T-cell (primary cell): ENCODE data around the gene SUSD6. TPM values are rescaled to one million over a fixed set of nuclear protein-coding genes. Genes with fewer than 3 reads are reported as not detected.

Source experiments
- ATAC-seq, 4 experiments: fragments of 200-7000 bp in 3 of 4; fragments of 150-1000 bp in 1 of 4; cut with Tn5 transposase; replicated peaks in 1 of 4; 1 replicate in 3 of 4; 2 replicates in 1 of 4; pipeline ENCODE4 v1.10.0; 2021; ENCODE audit warnings: moderate library complexity in 3 of 4, mild to moderate bottlenecking in 2 of 4, moderate number of reproducible peaks in 1 of 4
- CTCF ChIA-PET, 2 donors: fragments of 300-600 bp; sonication (Branson Sonifier 250); formaldehyde crosslinking; loops; one replicate each; lab custom pipeline; 2022; ENCODE audit warnings: antibody characterized with exemption in 2 of 2; lab: Charles Lee
- POLR2A ChIA-PET, 2 donors: fragments of 300-600 bp; sonication (Branson Sonifier 250); formaldehyde crosslinking; loops; one replicate each; lab custom pipeline; 2022; ENCODE audit warnings: antibody characterized with exemption in 2 of 2; lab: Charles Lee
- DNase-seq, 35 experiments: peaks; one replicate each; pipeline versions ENCODE4 v3.0.0 to v3.0.0-alpha.2; 2013 to 2023
- H3K27ac ChIP-seq: one replicate; pipeline ENCODE4 v1.5.1; 2013; ENCODE audit warnings: low read length
- H3K27me3 ChIP-seq, 2 experiments: replicated peaks in 1 of 2; 1 replicate in 1 of 2; 2 replicates in 1 of 2; pipeline versions ENCODE4 v1.6.1 to v1.7.0; 2013; ENCODE audit warnings: low read length in 1 of 2, mixed read lengths in 1 of 2; ENCODE audit not compliant: control insufficient read depth in 2 of 2, insufficient read depth in 2 of 2; ENCODE audit errors: extremely low read depth in 1 of 2
- H3K36me3 ChIP-seq, 2 donors: 1 replicate in 1 of 2; 2 replicates in 1 of 2; pipeline versions ENCODE4 v1.6.1 to v1.7.0; 2013; ENCODE audit warnings: low read length in 1 of 2; ENCODE audit not compliant: control insufficient read depth in 2 of 2, insufficient read depth in 1 of 2; ENCODE audit errors: extremely low read depth in 1 of 2
- H3K4me1 ChIP-seq, 2 experiments: 1 replicate in 1 of 2; 2 replicates in 1 of 2; pipeline versions ENCODE4 v1.6.1 to v1.7.0; 2013; ENCODE audit warnings: low read length in 2 of 2, mixed read lengths in 1 of 2; ENCODE audit not compliant: insufficient read depth in 2 of 2, control insufficient read depth in 1 of 2; ENCODE audit errors: extremely low read depth in 1 of 2
- H3K4me3 ChIP-seq, 2 donors: 1 replicate in 1 of 2; 2 replicates in 1 of 2; pipeline versions ENCODE4 v1.5.1 to v1.7.0; 2013; ENCODE audit warnings: mild to moderate bottlenecking in 2 of 2, low read length in 1 of 2, moderate library complexity in 1 of 2; ENCODE audit not compliant: control insufficient read depth in 1 of 2; ENCODE audit errors: extremely low read depth in 1 of 2
- H3K9me3 ChIP-seq: 2 replicates; pipeline ENCODE4 v1.7.0; 2013
- H3K27ac Mint-ChIP-seq, 2 donors: one replicate each; pipeline ENCODE4 v1.8.0; 2020 to 2021; ENCODE audit warnings: mild to moderate bottlenecking in 2 of 2, mixed read lengths in 2 of 2
- H3K27me3 Mint-ChIP-seq, 2 donors: one replicate each; pipeline ENCODE4 v1.8.0; 2021 to 2022; ENCODE audit warnings: mixed read lengths in 2 of 2
- H3K36me3 Mint-ChIP-seq: one replicate; pipeline ENCODE4 v1.8.0; 2021; ENCODE audit warnings: mixed read lengths
- H3K4me1 Mint-ChIP-seq, 3 donors: one replicate each; pipeline ENCODE4 v1.8.0; 2020 to 2022; ENCODE audit warnings: mixed read lengths in 3 of 3, mild to moderate bottlenecking in 1 of 3
- H3K4me3 Mint-ChIP-seq, 3 donors: one replicate each; pipeline ENCODE4 v1.8.0; 2020 to 2022; ENCODE audit warnings: mild to moderate bottlenecking in 3 of 3, mixed read lengths in 3 of 3, moderate library complexity in 3 of 3
- H3K9me3 Mint-ChIP-seq, 3 donors: one replicate each; pipeline ENCODE4 v1.8.0; 2020 to 2022; ENCODE audit warnings: mixed read lengths in 3 of 3
- WGBS: methylation state at CpG from one replicate; pipeline ENCODE4 v1.1.5; 2013; ENCODE audit warnings: missing lambda C conversion rate; ENCODE audit not compliant: insufficient coverage; 5-methylcytosine and 5-hydroxymethylcytosine counted together
- total RNA-seq, 35 experiments: library from RNA in 6 of 35; stranded (reverse) in 6 of 35; fragments of 120-200 nt in 1 of 35; gene quantifications; one replicate each; pipeline versions ENCODE4 v1.2.1 to v1.2.4 and lab custom pipeline; 2013 to 2026

The SUSD6 gene
- total RNA-seq, 5 donors from 2014 or later (not counting 1 experiment from before 2014, with no cell fraction given), result 53.5 to 75.5 (median 60.4) TPM

GRCh38 chr14:69571449-69572029, 39.9 kb upstream of the SUSD6 start:
- peaks cover 58 to 70% of the 10 kb centered on the region in 2 donors for H3K27me3 Mint-ChIP-seq
- no peak overlapping the region for H3K27ac ChIP-seq
- 20% methylated on average over 62 of the region's 62 CpGs for WGBS
- no peaks in the 10 kb centered on the region for H3K9me3 Mint-ChIP-seq
- peak overlapping the region in 1 of 3 donors; percentile 61 for H3K4me3 Mint-ChIP-seq
- CTCF ChIA-PET, result interaction anchor here (0.5 to 0.6 kb wide), 3 partner anchors 20 to 159 kb away, joined by 3 to 8 read pairs (median 4); no protein-coding TSS in a partner anchor
- H3K27me3 ChIP-seq, result peaks cover 28 to 57% of the 10 kb centered on the region in 2 experiments
- H3K36me3 ChIP-seq, result no peaks in the 10 kb centered on the region
- DNase-seq (peak in 1 of 35 experiments; percentile 2), ATAC-seq (no peak)
- no peaks in the 10 kb centered on the region for H3K36me3 Mint-ChIP-seq
- peaks cover 2 to 27% of the 10 kb centered on the region in 2 experiments for H3K4me1 ChIP-seq
- POLR2A ChIA-PET, result no interaction called here
- H3K4me1 Mint-ChIP-seq, result peaks cover 12 to 20% (median 14%) of the 10 kb centered on the region in 3 donors
- H3K9me3 ChIP-seq, result no peaks in the 10 kb centered on the region
- H3K27ac Mint-ChIP-seq, result no peak overlapping the region
- H3K4me3 ChIP-seq, result peak overlapping the region in 1 of 2 donors; percentile 58

DNA sequence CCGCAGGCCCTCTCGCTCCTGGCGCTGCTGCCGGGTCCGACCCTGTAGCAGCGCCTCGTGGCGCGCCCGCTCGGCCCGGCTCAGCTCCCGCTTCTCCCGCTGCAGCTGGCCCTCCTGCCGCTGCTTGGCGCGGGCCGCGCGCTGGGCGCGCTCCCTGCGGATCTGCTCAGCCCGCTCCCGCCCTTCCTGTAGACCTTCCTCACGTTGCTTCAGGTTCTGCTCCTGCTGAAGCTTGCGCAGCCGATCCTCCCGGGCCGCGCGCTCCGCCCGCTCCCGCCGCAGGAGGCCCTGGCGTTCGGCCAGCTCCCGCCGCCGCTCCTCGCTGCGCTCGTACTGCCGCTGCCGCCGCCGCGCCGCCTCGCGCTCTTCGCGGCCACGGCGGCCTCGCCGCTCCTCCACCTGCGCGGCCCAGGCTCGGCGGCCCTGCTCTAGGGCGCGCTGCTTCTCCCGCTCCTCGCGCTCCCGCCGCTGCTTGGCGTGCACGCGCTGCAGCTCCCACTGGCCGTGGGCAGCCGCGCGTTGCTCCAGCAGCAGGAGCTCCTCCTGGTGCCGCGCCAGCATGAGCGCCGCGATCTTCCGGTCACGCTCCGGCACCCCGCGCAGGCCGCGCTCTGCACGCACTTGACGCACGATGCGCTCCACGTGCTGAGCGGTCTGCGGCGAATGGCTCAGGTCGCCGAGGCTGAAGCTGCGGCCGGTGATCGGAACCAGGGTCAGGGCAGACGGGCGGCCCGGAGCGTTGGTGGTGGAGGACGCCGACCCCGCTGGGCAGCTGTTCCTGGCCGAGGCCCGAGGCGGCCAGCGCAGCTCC, 39.2 kb upstream of the SUSD6 start:
- H3K4me3 ChIP-seq, result peak overlapping the region in 1 of 2 donors; percentile 58
- H3K27ac Mint-ChIP-seq, result no peak overlapping the region
- ChIA-PET POLR2A (no interaction called here), CTCF (interaction anchor here (0.5 to 0.6 kb wide), 4 partner anchors 19 to 159 kb away, joined by 3 to 8 read pairs (median 4); no protein-coding TSS in a partner anchor)
- WGBS, result 13% methylated on average over 112 of the region's 112 CpGs
- ATAC-seq (peak in 1 of 4 experiments; percentile 14), DNase-seq (peak in 2 of 35 experiments; percentile 7 to 22)
- H3K36me3 Mint-ChIP-seq, result no peaks in the 10 kb centered on the region
- peaks cover 2 to 27% of the 10 kb centered on the region in 2 experiments for H3K4me1 ChIP-seq
- peaks cover 28 to 61% of the 10 kb centered on the region in 2 experiments for H3K27me3 ChIP-seq
- no peaks in the 10 kb centered on the region for H3K9me3 ChIP-seq
- peaks cover 56 to 71% of the 10 kb centered on the region in 2 donors for H3K27me3 Mint-ChIP-seq
- H3K36me3 ChIP-seq, result no peaks in the 10 kb centered on the region
- H3K27ac ChIP-seq, result no peak overlapping the region
- peak overlapping the region in 2 of 3 donors; percentile 28 to 61 for H3K4me3 Mint-ChIP-seq
- H3K4me1 Mint-ChIP-seq, result peaks cover 12 to 20% (median 14%) of the 10 kb centered on the region in 3 donors
- no peaks in the 10 kb centered on the region for H3K9me3 Mint-ChIP-seq

- DNase-seq, result no peak
- H3K36me3 Mint-ChIP-seq, result no peaks in the 10 kb centered on the region
- peaks cover 30 to 66% of the 10 kb centered on the region in 2 experiments for H3K27me3 ChIP-seq
- 23% methylated on average over 40 of the region's 40 CpGs for WGBS
- H3K4me3 ChIP-seq, result no peak overlapping the region
- peaks cover 12 to 20% (median 14%) of the 10 kb centered on the region in 3 donors for H3K4me1 Mint-ChIP-seq
- ChIA-PET CTCF (interaction anchor here in 1 of 2 donors (0.7 kb wide), 1 partner anchor 92 kb away, joined by 9 read pairs; no protein-coding TSS in a partner anchor), POLR2A (no interaction called here)
- H3K4me3 Mint-ChIP-seq, result peak overlapping the region in 1 of 3 donors; percentile 61
- no peaks in the 10 kb centered on the region for H3K36me3 ChIP-seq
- H3K4me1 ChIP-seq, result peaks cover 2 to 27% of the 10 kb centered on the region in 2 experiments
- no peak overlapping the region for H3K27ac ChIP-seq
- H3K9me3 Mint-ChIP-seq, result no peaks in the 10 kb centered on the region
- H3K27ac Mint-ChIP-seq, result no peak overlapping the region
- peaks cover 50 to 66% of the 10 kb centered on the region in 2 donors for H3K27me3 Mint-ChIP-seq
- no peaks in the 10 kb centered on the region for H3K9me3 ChIP-seq
- ATAC-seq, result no peak
Measured at GRCh38 chr14:69572841-69573135, 38.6 kb upstream of the SUSD6 start.

DNA sequence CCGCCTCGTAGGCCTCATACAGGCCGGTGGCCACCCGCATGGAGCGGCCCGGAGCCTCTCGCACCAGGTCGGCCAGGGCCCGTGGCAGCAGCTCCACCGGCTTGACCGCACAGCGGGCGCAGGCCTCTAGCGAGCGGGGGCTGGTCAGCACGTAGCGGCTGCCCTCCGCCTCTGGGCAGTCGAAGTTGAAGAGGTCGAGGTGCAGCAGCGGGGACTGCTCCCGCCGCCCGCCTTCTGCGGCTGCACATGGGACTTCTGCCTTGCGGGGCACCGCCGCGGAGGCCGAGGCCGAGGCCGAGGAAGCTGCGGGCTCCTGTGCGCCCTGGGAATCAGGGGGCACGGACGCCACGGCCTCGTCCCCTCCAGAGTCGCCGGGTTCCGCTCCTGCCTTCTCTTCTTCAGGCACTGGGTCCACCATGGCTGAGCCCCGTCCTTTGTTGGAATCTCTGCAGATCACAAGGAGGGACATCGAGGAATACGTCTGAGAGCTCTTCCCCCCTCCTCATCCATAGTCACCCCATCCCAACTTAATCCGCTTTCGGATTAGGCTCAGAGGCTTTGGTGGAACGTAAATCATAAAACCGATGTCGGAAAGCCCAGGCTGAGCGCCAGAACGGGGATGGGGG, 38.1 kb upstream of the SUSD6 start:
- no peak for ATAC-seq
- no peak overlapping the region for H3K27ac ChIP-seq
- H3K4me1 ChIP-seq, result peaks cover 2 to 27% of the 10 kb centered on the region in 2 experiments
- no peaks in the 10 kb centered on the region for H3K9me3 ChIP-seq
- peaks cover 12 to 20% (median 14%) of the 10 kb centered on the region in 3 donors for H3K4me1 Mint-ChIP-seq
- no peaks in the 10 kb centered on the region for H3K9me3 Mint-ChIP-seq
- ChIA-PET POLR2A (interaction anchor here in 1 of 2 donors (0.6 kb wide), 1 partner anchor 66 kb away, joined by 4 read pairs; no protein-coding TSS in a partner anchor), CTCF (interaction anchor here in 1 of 2 donors (0.5 to 0.7 kb wide), 2 partner anchors 92 to 97 kb away, joined by 3 to 9 read pairs; no protein-coding TSS in a partner anchor)
- H3K27me3 ChIP-seq, result peaks cover 27 to 66% of the 10 kb centered on the region in 2 experiments
- H3K36me3 ChIP-seq, result no peaks in the 10 kb centered on the region
- peak overlapping the region; percentile 43 to 83 (median 52) for H3K4me3 Mint-ChIP-seq
- H3K27ac Mint-ChIP-seq, result peak overlapping the region in 1 of 2 donors; percentile 19
- WGBS, result 20% methylated on average over 46 of the region's 51 CpGs
- DNase-seq, result no peak
- no peaks in the 10 kb centered on the region for H3K36me3 Mint-ChIP-seq
- H3K4me3 ChIP-seq, result peak overlapping the region in 1 of 2 donors; percentile 11
- peaks cover 45 to 62% of the 10 kb centered on the region in 2 donors for H3K27me3 Mint-ChIP-seq

DNA sequence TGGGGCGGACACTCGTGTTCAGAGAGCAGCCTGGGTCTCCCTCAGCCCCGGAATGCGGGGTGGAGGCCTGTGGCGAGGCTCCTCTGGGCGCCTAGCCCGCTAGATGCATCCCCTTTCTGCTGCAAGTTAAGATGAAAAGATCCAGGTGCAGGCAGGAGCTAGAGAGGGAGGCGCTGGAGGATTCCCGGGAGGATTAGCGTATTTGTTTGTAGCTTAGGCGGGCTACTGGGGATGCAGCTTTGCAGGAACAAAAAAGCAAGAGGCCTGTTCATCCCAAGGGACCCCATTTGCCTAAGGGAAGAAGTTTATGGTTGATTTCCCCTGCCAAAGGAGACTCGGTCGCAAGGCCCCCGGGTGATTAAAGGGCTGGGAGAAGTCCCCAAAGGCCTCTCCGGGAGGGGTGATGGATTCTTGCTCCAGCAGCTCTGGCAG, 37.5 kb upstream of the SUSD6 start:
- no peaks in the 10 kb centered on the region for H3K36me3 ChIP-seq
- Mint-ChIP-seq H3K36me3 (no peaks in the 10 kb centered on the region), H3K9me3 (no peaks in the 10 kb centered on the region), H3K27ac (peak overlapping the region in 1 of 2 donors; percentile 19), H3K27me3 (peaks cover 43 to 57% of the 10 kb centered on the region in 2 donors), H3K4me1 (peaks cover 12 to 20% (median 14%) of the 10 kb centered on the region in 3 donors), H3K4me3 (peak overlapping the region; percentile 43 to 83 (median 78))
- H3K27ac ChIP-seq, result no peak overlapping the region
- peak overlapping the region in 1 of 2 donors; percentile 11 for H3K4me3 ChIP-seq
- ATAC-seq (no peak), DNase-seq (peak in 2 of 35 experiments; percentile 9 to 18)
- ChIA-PET CTCF (interaction anchor here in 1 of 2 donors (0.5 to 1.5 kb wide), 2 partner anchors 98 to 331 kb away, joined by 3 to 5 read pairs; no protein-coding TSS in a partner anchor), POLR2A (interaction anchor here in 1 of 2 donors (0.6 kb wide), 1 partner anchor 65 kb away, joined by 4 read pairs; no protein-coding TSS in a partner anchor)
- no peaks in the 10 kb centered on the region for H3K9me3 ChIP-seq
- 14% methylated on average over 13 of the region's 15 CpGs for WGBS
- H3K4me1 ChIP-seq, result peaks cover 2 to 27% of the 10 kb centered on the region in 2 experiments
- peaks cover 27 to 66% of the 10 kb centered on the region in 2 experiments for H3K27me3 ChIP-seq
